ENCODE data around the gene DRAM2. TPM values are rescaled to one million over a fixed set of nuclear protein-coding genes. Genes with fewer than 3 reads are reported as not detected.

Gene DRAM2
- total RNA-seq, 1 experiment from 2014 or later, result 34.4 TPM

DNA sequence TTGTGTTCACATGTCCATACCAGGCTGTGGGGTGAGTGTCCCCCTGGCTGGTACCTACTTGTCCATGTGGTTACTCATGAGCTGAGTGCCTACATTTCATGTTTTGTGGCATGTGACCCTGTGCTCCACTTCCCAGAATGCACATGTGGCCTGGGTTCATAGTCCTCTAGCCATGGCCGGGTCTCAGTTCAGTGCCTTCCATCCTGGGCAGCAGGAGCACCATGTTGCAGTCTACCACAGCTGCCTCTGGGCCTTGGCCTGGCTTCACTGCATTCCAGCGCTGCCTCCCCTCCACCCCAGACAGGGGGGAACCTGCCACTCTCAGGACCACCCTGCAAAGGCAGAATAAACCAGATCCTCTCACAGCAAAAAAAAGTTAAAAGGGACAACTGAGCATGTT is 5.6 kb upstream of the DRAM2 start:
- Mint-ChIP-seq H3K4me1 (peaks cover 18 to 21% of the 10 kb centered on the region in 2 experiments), H3K27me3 (ENCODE audit: low read depth) (no peaks in the 10 kb centered on the region), H3K4me3 (no peak overlapping the region), H3K27ac (peak overlapping the region in 2 of 3 experiments; percentile 70 to 78; a peak in 3 of 7 replicates), H3K36me3 (ENCODE audit: insufficient read depth in 1 of 3, low read depth in 3 of 3) (peaks cover 10 to 28% (median 26%) of the 10 kb centered on the region in 3 experiments; a peak in 6 of 7 replicates), H3K9me3 (no peaks in the 10 kb centered on the region)
- Histone ChIP-seq H3K56ac (ENCODE audit: insufficient read length, low read depth, low read length) (no peak overlapping the region), H2BK20ac (ENCODE audit: low read depth, low read length, poor library complexity, severe bottlenecking) (no peak overlapping the region), H3K27me3 (ENCODE audit: insufficient read depth, low read length) (no peaks in the 10 kb centered on the region), H3T11ph (ENCODE audit: low read length) (no peak overlapping the region), H2BK12ac (ENCODE audit: insufficient read length, low read depth, low read length) (no peak overlapping the region), H4K8ac (replicated peaks; ENCODE audit: insufficient read length, low read depth, low read length) (no peak overlapping the region), H4K91ac (ENCODE audit: insufficient read length, low read depth, low read length) (no peak overlapping the region), H3K4ac (ENCODE audit: low read depth, low read length) (no peak overlapping the region), H3K14ac (ENCODE audit: insufficient read depth, low read length) (no peak overlapping the region; the same call in 1 of the 2 replicates), H4K5ac (ENCODE audit: insufficient read length, low read depth, low read length) (no peak overlapping the region), H3K79me2 (ENCODE audit: insufficient read depth, low read length) (peaks cover 18% of the 10 kb centered on the region; the same call in 1 of the 2 replicates), H2BK15ac (ENCODE audit: low read depth, low read length) (no peak overlapping the region), H3K9ac (ENCODE audit: extremely low read depth, insufficient read length, low read length) (no peak overlapping the region), H3K79me1 (ENCODE audit: insufficient read depth, low read depth, low read length, poor library complexity, severe bottlenecking) (no peaks in the 10 kb centered on the region), H4K20me1 (ENCODE audit: control insufficient read depth, insufficient read depth, insufficient read length) (no peaks in the 10 kb centered on the region), H2AK5ac (ENCODE audit: insufficient read length, low read length) (no peak overlapping the region), H3K4me1 (ENCODE audit: insufficient read depth, low read length) (no peaks in the 10 kb centered on the region), H3K4me2 (ENCODE audit: insufficient read depth, insufficient read length, low read length) (no peak overlapping the region), H3K23me2 (ENCODE audit: insufficient read length, low read depth, low read length, poor library complexity, severe bottlenecking) (peaks cover 5% of the 10 kb centered on the region), H2BK120ac (ENCODE audit: low read depth, low read length, poor library complexity, severe bottlenecking) (no peak overlapping the region), H3K9me3 (ENCODE audit: control insufficient read depth, low read depth, low read length) (no peaks in the 10 kb centered on the region), H2AFZ (ENCODE audit: low read length) (no peak overlapping the region), H3K27ac (ENCODE audit: insufficient read length, low read depth, low read length) (no peak overlapping the region), H2BK5ac (ENCODE audit: insufficient read length, low read length) (no peak overlapping the region), H3K23ac (ENCODE audit: insufficient read length, low read depth, low read length) (no peak overlapping the region), H3K18ac (ENCODE audit: insufficient read length, low read depth, low read length) (no peak overlapping the region)
- DNase-seq, result no peak
- TF ChIP-seq, protein P1, sequence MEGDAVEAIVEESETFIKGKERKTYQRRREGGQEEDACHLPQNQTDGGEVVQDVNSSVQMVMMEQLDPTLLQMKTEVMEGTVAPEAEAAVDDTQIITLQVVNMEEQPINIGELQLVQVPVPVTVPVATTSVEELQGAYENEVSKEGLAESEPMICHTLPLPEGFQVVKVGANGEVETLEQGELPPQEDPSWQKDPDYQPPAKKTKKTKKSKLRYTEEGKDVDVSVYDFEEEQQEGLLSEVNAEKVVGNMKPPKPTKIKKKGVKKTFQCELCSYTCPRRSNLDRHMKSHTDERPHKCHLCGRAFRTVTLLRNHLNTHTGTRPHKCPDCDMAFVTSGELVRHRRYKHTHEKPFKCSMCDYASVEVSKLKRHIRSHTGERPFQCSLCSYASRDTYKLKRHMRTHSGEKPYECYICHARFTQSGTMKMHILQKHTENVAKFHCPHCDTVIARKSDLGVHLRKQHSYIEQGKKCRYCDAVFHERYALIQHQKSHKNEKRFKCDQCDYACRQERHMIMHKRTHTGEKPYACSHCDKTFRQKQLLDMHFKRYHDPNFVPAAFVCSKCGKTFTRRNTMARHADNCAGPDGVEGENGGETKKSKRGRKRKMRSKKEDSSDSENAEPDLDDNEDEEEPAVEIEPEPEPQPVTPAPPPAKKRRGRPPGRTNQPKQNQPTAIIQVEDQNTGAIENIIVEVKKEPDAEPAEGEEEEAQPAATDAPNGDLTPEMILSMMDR (conservative IDR thresholded peaks at IDR 0.05), result no peak
- no CpG with 5 or more reads among the region's 2 CpGs for WGBS (ENCODE audit: extremely low coverage, insufficient read length, low lambda C conversion rate)

Measured in H9 (cell line).